Keratinocyte (primary cell): ENCODE data around the gene DMRT2. TPM values are rescaled to one million over a fixed set of nuclear protein-coding genes. Genes with fewer than 3 reads are reported as not detected.

Experiments used
- DNase-seq: peaks from one replicate; pipeline ENCODE4 v3.0.0-alpha.2; 2011; ENCODE audit warnings: low read depth, missing footprints, low spot score
- FAIRE-seq: peaks from 2 replicates; lab custom pipeline; 2011; peaks lifted over from hg19 to GRCh38; lab: Jason Lieb, UNC
- H2AFZ ChIP-seq: 2 replicates; pipeline ENCODE4 v1.6.0; 2012; ENCODE audit warnings: low read length, control low read depth, inconsistent platforms; ENCODE audit not compliant: control insufficient read depth
- H3K27ac ChIP-seq: 2 replicates; pipeline ENCODE4 v1.5.1; 2011; ENCODE audit warnings: low read length; ENCODE audit not compliant: control insufficient read depth, insufficient read depth
- H3K27me3 ChIP-seq: 3 replicates; pipeline ENCODE4 v1.6.0; 2011; ENCODE audit warnings: low read length; ENCODE audit not compliant: control insufficient read depth, insufficient read depth; ENCODE audit errors: extremely low read depth
- H3K36me3 ChIP-seq, 2 experiments: 2 replicates in 1 of 2; 3 replicates in 1 of 2; pipeline ENCODE4 v1.5.1; 2011; ENCODE audit warnings: low read length in 2 of 2, mild to moderate bottlenecking in 1 of 2; ENCODE audit not compliant: control insufficient read depth in 2 of 2, insufficient read depth in 2 of 2; ENCODE audit errors: extremely low read depth in 1 of 2
- H3K4me1 ChIP-seq: 3 replicates; pipeline ENCODE4 v1.5.1; 2011; ENCODE audit warnings: low read length; ENCODE audit not compliant: control insufficient read depth, insufficient read depth; ENCODE audit errors: extremely low read depth
- H3K4me2 ChIP-seq: 3 replicates; pipeline ENCODE4 v1.6.0; 2011; ENCODE audit warnings: low read depth, low read length; ENCODE audit not compliant: control insufficient read depth, insufficient read depth; ENCODE audit errors: extremely low read depth
- H3K4me3 ChIP-seq, 3 experiments: fragments of 200-600 bp in 1 of 3; sonication (generic) in 1 of 3; 2 replicates in 2 of 3; 3 replicates in 1 of 3; pipeline ENCODE4 v1.5.1; 2011 to 2016; ENCODE audit warnings: low read length in 3 of 3, mild to moderate bottlenecking in 3 of 3, control low read depth in 2 of 3, inconsistent platforms in 1 of 3, low read depth in 1 of 3, mixed read lengths in 1 of 3, mixed run types in 1 of 3, moderate library complexity in 1 of 3; ENCODE audit not compliant: control insufficient read depth in 2 of 3, insufficient read depth in 2 of 3; ENCODE audit errors: extremely low read depth in 1 of 3
- H3K79me2 ChIP-seq: 2 replicates; pipeline ENCODE4 v1.6.0; 2012; ENCODE audit warnings: low read length; ENCODE audit not compliant: control insufficient read depth, insufficient read depth
- H3K9ac ChIP-seq: 3 replicates; pipeline ENCODE4 v1.6.0; 2011; ENCODE audit warnings: low read length; ENCODE audit not compliant: control insufficient read depth, insufficient read depth; ENCODE audit errors: extremely low read depth
- H3K9me1 ChIP-seq: 3 replicates; pipeline ENCODE4 v1.6.0; 2011; ENCODE audit warnings: low read length; ENCODE audit not compliant: control insufficient read depth, insufficient read depth; ENCODE audit errors: extremely low read depth
- H3K9me3 ChIP-seq: 2 replicates; pipeline ENCODE4 v1.5.1; 2012; ENCODE audit warnings: low read depth, low read length; ENCODE audit not compliant: control insufficient read depth
- H4K20me1 ChIP-seq: 3 replicates; pipeline ENCODE4 v1.6.0; 2011; ENCODE audit warnings: low read length; ENCODE audit not compliant: control insufficient read depth, insufficient read depth; ENCODE audit errors: extremely low read depth
- CTCF ChIP-seq, 3 experiments: IDR thresholded peaks in 1 of 3; conservative IDR thresholded peaks in 1 of 3; optimal IDR thresholded peaks in 1 of 3; 2 replicates in 2 of 3; 3 replicates in 1 of 3; pipeline versions ENCODE3 to v1.5.1; 2011; ENCODE audit warnings: low read length in 3 of 3, mild to moderate bottlenecking in 3 of 3, moderate library complexity in 2 of 3, control low read depth in 1 of 3, inconsistent platforms in 1 of 3; ENCODE audit not compliant: insufficient read depth in 2 of 3; ENCODE audit errors: extremely low read depth in 1 of 3
- EZH2 ChIP-seq: IDR thresholded peaks from one replicate; pipeline ENCODE4 v1.6.1; 2012; ENCODE audit warnings: inconsistent platforms, mild to moderate bottlenecking, low read length, moderate library complexity
- dilution Hi-C: fragments of 300-500 bp; cut with MboI; formaldehyde crosslinking; loops from one replicate; pipeline ENCODE4 v1.7.0; 2020; ENCODE audit warnings: low sequenced_read_pairs; ENCODE audit not compliant: extremely low pct_ligation_motif_present
- polyA plus RNA-seq, 5 experiments: library from polyadenylated mRNA; depleted of rRNA in 3 of 5; stranded (reverse) in 3 of 5; stranded (forward) in 1 of 5; unstranded in 1 of 5; fragments of >200 nt; gene quantifications; 1 replicate in 1 of 5; 2 replicates in 3 of 5; 3 replicates in 1 of 5; pipeline versions ENCODE4 v1.2.1 to v1.2.3, GENCODE V29; 2011 to 2012; ENCODE audit warnings: missing spikeins in 2 of 5, low read depth in 1 of 5, low replicate concordance in 1 of 5

The DMRT2 gene
- polyA plus RNA-seq, 1 donor (not counting 4 experiments of a cell fraction or from before 2014, with no cell fraction given) = not detected

DNA sequence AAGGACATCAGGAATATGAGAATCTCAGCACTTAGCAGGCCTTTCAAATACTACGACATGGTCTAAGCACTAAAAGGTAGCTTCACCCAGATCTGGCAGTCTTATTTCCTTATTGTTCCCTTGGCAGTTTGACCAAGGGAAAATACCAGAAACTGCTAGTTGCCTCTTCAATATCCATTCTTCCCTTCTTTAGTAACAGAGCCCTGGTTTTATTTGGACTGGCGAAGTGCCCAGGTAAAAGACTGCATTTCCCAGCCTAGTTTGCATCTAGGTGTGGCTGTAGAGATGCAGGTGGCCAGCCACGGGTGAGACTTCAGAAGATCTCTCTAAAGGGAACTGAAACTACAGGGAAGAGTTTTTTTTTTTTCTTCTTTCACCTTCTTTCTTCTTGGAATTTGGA is 21.6 kb downstream of the DMRT2 start:
- H3K9me3 ChIP-seq = no peaks in the 10 kb centered on the region
- no peaks in the 10 kb centered on the region for H3K27me3 ChIP-seq
- H3K79me2 ChIP-seq = no peaks in the 10 kb centered on the region
- H3K36me3 ChIP-seq = no peaks in the 10 kb centered on the region
- H3K9ac ChIP-seq = no peak overlapping the region
- dilution Hi-C loops = no loop called here
- no peak overlapping the region for H3K4me2 ChIP-seq
- no peak overlapping the region for H3K4me3 ChIP-seq
- no peaks in the 10 kb centered on the region for H3K9me1 ChIP-seq
- TF ChIP-seq EZH2 (no peak), CTCF (optimal IDR thresholded peaks at IDR 0.05 in 1 of 3, IDR thresholded peaks at IDR 0.05 in 1 of 3, conservative IDR thresholded peaks at IDR 0.05 in 1 of 3; ENCODE audit: extremely low read depth in 1 of 3, insufficient read depth in 2 of 3, low read length in 3 of 3) (no peak)
- DNase-seq = no peak
- no peaks in the 10 kb centered on the region for H4K20me1 ChIP-seq
- no peak overlapping the region for H3K27ac ChIP-seq
- FAIRE-seq = no peak
- no peak overlapping the region for H2AFZ ChIP-seq
- H3K4me1 ChIP-seq = no peaks in the 10 kb centered on the region

- no peak for FAIRE-seq
- Histone ChIP-seq H3K4me2 (no peak overlapping the region), H3K9me1 (no peaks in the 10 kb centered on the region), H3K27ac (no peak overlapping the region), H3K27me3 (no peaks in the 10 kb centered on the region), H3K4me1 (no peaks in the 10 kb centered on the region), H3K36me3 (no peaks in the 10 kb centered on the region), H3K9ac (no peak overlapping the region), H4K20me1 (no peaks in the 10 kb centered on the region), H3K9me3 (no peaks in the 10 kb centered on the region), H3K4me3 (no peak overlapping the region), H3K79me2 (no peaks in the 10 kb centered on the region), H2AFZ (no peak overlapping the region)
- dilution Hi-C loops = no loop called here
- DNase-seq = no peak
- TF ChIP-seq EZH2 (no peak), CTCF (optimal IDR thresholded peaks at IDR 0.05 in 1 of 3, IDR thresholded peaks at IDR 0.05 in 1 of 3, conservative IDR thresholded peaks at IDR 0.05 in 1 of 3; ENCODE audit: extremely low read depth in 1 of 3, insufficient read depth in 2 of 3, low read length in 3 of 3) (no peak)
These were observed 23.3 kb downstream of the DMRT2 start for GRCh38 chr9:1073497-1073896.
